AG20443 (cell line): Measurements from ENCODE around the gene ANKRD63.

ENCODE experiments used
- DNase-seq: peaks from one replicate; pipeline ENCODE4 v3.0.0; 2012; ENCODE audit warnings: low spot score, mixed read lengths

Gene ANKRD63

GRCh38 chr15:40313531-40314398 is 30.9 kb upstream of the ANKRD63 start:
- peak; percentile 35 for DNase-seq

- no peak for DNase-seq
Observed at GRCh38 chr15:40312370-40313158, 29.7 kb upstream of the ANKRD63 start.

- no peak for DNase-seq
Observed at GRCh38 chr15:40310993-40311392, 28.1 kb upstream of the ANKRD63 start.

- peak; percentile 69 for DNase-seq
Observed at GRCh38 chr15:40310001-40310959, 27.4 kb upstream of the ANKRD63 start.

- no peak for DNase-seq
Observed at GRCh38 chr15:40309344-40309862, 26.5 kb upstream of the ANKRD63 start.

GRCh38 chr15:40307421-40308211 is 24.8 kb upstream of the ANKRD63 start, which contains the start of gene PLCB2:
TSS of gene PLCB2 (minus strand) at chr15:40307935. CDS start at chr15:40307672, 263 bp downstream.
- DNase-seq, result no peak

GRCh38 chr15:40306908-40307307 is 24.0 kb upstream of the ANKRD63 start:
- DNase-seq, result no peak

- no peak for DNase-seq
Observed at GRCh38 chr15:40306371-40306770, 23.5 kb upstream of the ANKRD63 start.

- no peak for DNase-seq
Observed at GRCh38 chr15:40305281-40305680, 22.4 kb upstream of the ANKRD63 start.

GRCh38 chr15:40303576-40303975 is 20.7 kb upstream of the ANKRD63 start:
- no peak for DNase-seq

GRCh38 chr15:40302981-40303380 is 20.1 kb upstream of the ANKRD63 start:
- no peak for DNase-seq

GRCh38 chr15:40302288-40302886 is 19.5 kb upstream of the ANKRD63 start:
- no peak for DNase-seq

GRCh38 chr15:40301467-40302179 is 18.8 kb upstream of the ANKRD63 start:
- DNase-seq, result no peak

GRCh38 chr15:40300771-40301170 is 17.9 kb upstream of the ANKRD63 start:
- no peak for DNase-seq

- no peak for DNase-seq
Observed at GRCh38 chr15:40300367-40300766, 17.5 kb upstream of the ANKRD63 start.

GRCh38 chr15:40298216-40298935 is 15.5 kb upstream of the ANKRD63 start:
- DNase-seq, result no peak

GRCh38 chr15:40297356-40297755 is 14.5 kb upstream of the ANKRD63 start:
- DNase-seq, result no peak

- no peak for DNase-seq
Observed at GRCh38 chr15:40296561-40297230, 13.8 kb upstream of the ANKRD63 start.
